DOHH2 (cell line): ENCODE measurements around the gene HYAL2.

Experiments used
- CTCF ChIP-seq: fragments of 200-600 bp; sonication (generic); IDR thresholded peaks from one replicate; pipeline ENCODE4 v1.5.1; 2014; ENCODE audit warnings: antibody characterized with exemption, mild to moderate bottlenecking, low read depth, low read length; ENCODE audit not compliant: poor library complexity, severe bottlenecking
- EZH2phosphoT487 ChIP-seq: fragments of 200-600 bp; sonication (generic); IDR thresholded peaks from 2 replicates; pipeline ENCODE4 v1.6.1; 2017; ENCODE audit warnings: borderline replicate concordance, mild to moderate bottlenecking, antibody characterized with exemption, low read length, moderate library complexity, mixed read lengths

- no peak for TF ChIP-seq CTCF
- no peak for TF ChIP-seq EZH2phosphoT487
These were observed 47.2 kb downstream of the HYAL2 start for GRCh38 chr3:50275141-50275995.
